ENCODE data around the gene PCSK9. TPM values are rescaled to one million over a fixed set of nuclear protein-coding genes. Genes with fewer than 3 reads are reported as not detected.
"Not testable (repeated sequence)": the region's sequence is repeated elsewhere in the genome, so short reads cannot be mapped to it uniquely, and the experiment has no call there.

Gene PCSK9
- total RNA-seq, 1 donor from 2014 or later = 3.1 TPM

DNA sequence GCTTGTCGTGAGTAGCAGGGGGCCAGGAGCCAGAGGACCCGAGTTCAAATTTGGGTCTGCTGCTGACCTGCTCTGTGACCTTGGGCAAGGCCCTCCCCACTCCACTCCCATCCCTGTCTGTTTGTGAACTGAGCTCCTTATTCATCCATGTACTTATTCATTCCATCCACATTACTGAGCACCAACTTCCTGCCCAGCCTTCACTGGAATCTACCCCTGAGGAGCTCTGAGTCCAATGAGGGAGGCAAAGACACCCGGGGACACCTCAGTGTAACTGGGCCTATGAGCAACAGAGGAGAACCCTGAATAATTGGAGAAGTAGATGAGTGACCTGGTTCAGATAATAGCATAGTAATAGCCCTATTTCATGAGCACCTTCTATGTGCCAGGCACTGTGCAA, 31.7 kb upstream of the PCSK9 start:
- Histone ChIP-seq H3K36me3 (ENCODE audit: control insufficient read depth in 3 of 3, insufficient read depth in 3 of 3, low read length in 3 of 3) (no peaks in the 10 kb centered on the region), H3K9ac (ENCODE audit: low read depth in 1 of 3, low read length in 3 of 3) (no peak overlapping the region), H3K4me3 (ENCODE audit: low read length in 3 of 3) (no peak overlapping the region), H3K4me1 (ENCODE audit: control insufficient read depth in 3 of 3, insufficient read depth in 3 of 3, low read length in 3 of 3) (peaks cover 1 to 4% (median 2%) of the 10 kb centered on the region in 3 donors), H3K27me3 (ENCODE audit: control insufficient read depth in 3 of 3, insufficient read depth in 3 of 3, low read length in 3 of 3) (no peaks in the 10 kb centered on the region), H3K9me3 (ENCODE audit: control insufficient read depth in 3 of 3, low read length in 3 of 3) (no peaks in the 10 kb centered on the region), H3K27ac (ENCODE audit: low read depth, low read length) (no peak overlapping the region)

DNA sequence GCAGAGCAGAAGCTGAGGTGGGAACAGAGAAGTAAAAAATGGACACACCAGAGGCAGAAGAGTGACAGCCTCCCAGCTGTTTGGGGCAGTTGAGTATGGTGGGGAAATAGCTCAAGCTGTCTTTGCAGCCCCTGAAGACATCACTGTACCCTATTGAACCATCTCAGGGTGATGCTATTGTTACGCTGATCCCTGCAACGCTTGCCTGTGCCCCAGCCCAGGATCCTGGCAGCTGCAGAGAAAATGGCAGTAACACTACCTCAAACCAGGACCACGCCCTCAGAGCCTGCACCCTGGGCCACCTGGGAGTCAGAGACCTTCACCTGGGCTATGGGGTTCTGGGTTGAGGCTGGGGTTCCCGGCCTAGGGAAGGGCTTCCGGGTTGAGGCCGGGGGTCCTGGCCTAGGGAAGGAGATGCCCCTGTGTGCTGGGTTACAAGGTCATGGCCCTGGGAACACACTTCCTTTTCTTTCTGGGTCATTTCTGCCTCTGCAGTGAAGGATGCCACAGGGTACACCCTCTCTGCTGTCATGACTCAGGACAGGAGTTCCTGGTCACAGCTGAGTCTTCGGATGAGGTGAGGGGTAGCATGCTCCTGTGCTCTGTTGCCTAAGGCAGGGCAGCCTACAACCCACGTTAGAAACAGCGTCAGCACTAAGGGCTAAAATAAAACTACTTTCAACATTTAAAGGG, 29.0 kb upstream of the PCSK9 start:
- H3K4me3 ChIP-seq (ENCODE audit: low read length in 3 of 3) = no peak overlapping the region
- no peak overlapping the region for H3K9ac ChIP-seq (ENCODE audit: low read depth in 1 of 3, low read length in 3 of 3)
- no peaks in the 10 kb centered on the region for H3K36me3 ChIP-seq (ENCODE audit: control insufficient read depth in 3 of 3, insufficient read depth in 3 of 3, low read length in 3 of 3)
- H3K9me3 ChIP-seq (ENCODE audit: control insufficient read depth in 3 of 3, low read length in 3 of 3) = no peaks in the 10 kb centered on the region
- H3K4me1 ChIP-seq (ENCODE audit: control insufficient read depth in 3 of 3, insufficient read depth in 3 of 3, low read length in 3 of 3) = peaks cover 5 to 12% (median 11%) of the 10 kb centered on the region in 3 donors
- H3K27me3 ChIP-seq (ENCODE audit: control insufficient read depth in 3 of 3, insufficient read depth in 3 of 3, low read length in 3 of 3) = peaks cover 4 to 10% (median 6%) of the 10 kb centered on the region in 3 donors
- H3K27ac ChIP-seq (ENCODE audit: low read depth, low read length) = no peak overlapping the region

DNA sequence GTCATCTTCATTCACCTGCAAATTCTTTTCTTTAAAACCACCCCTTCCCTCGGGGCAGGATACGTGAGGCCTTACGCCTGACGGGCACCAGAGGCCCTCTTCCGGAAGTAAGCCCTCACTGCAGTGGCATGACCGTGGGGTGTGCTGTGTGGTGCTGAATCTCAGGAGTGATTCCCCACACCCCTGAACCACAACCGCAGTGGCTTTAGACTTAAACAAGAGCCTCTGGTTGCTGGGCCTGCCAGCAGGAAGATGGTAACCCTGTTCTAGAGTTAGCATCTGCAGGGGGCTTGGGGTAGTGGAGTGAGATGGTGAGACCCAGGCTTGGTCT, 28.5 kb upstream of the PCSK9 start:
- H3K36me3 ChIP-seq (ENCODE audit: control insufficient read depth in 3 of 3, insufficient read depth in 3 of 3, low read length in 3 of 3) = no peaks in the 10 kb centered on the region
- no peak overlapping the region for H3K4me3 ChIP-seq (ENCODE audit: low read length in 3 of 3)
- H3K27me3 ChIP-seq (ENCODE audit: control insufficient read depth in 3 of 3, insufficient read depth in 3 of 3, low read length in 3 of 3) = peaks cover 4 to 14% (median 6%) of the 10 kb centered on the region in 3 donors
- H3K4me1 ChIP-seq (ENCODE audit: control insufficient read depth in 3 of 3, insufficient read depth in 3 of 3, low read length in 3 of 3) = peaks cover 5 to 17% (median 12%) of the 10 kb centered on the region in 3 donors
- no peaks in the 10 kb centered on the region for H3K9me3 ChIP-seq (ENCODE audit: control insufficient read depth in 3 of 3, low read length in 3 of 3)
- no peak overlapping the region for H3K9ac ChIP-seq (ENCODE audit: low read depth in 1 of 3, low read length in 3 of 3)
- no peak overlapping the region for H3K27ac ChIP-seq (ENCODE audit: low read depth, low read length)

DNA sequence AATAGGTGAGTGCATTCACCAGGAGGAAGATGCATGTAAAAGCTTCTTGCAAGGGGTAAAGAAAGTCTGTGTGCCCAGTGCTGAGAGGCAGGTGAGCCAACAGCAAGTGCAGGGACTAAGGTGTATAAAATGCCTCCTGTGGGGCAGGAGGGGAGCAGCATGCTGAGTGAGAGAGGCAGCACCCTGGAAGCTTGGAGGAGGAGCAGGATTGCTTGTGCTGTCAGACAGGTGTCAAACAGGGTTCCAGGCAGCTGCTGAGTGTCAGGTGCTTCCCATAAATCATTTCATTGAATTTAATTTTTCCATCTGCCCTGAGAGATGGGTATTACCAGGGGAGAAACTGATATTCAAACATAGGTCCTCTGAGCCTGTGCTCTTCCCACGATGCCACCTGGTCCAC, 26.7 kb upstream of the PCSK9 start:
- no peak overlapping the region for H3K9ac ChIP-seq (ENCODE audit: low read depth in 1 of 3, low read length in 3 of 3)
- H3K9me3 ChIP-seq (ENCODE audit: control insufficient read depth in 3 of 3, low read length in 3 of 3) = no peaks in the 10 kb centered on the region
- H3K4me3 ChIP-seq (ENCODE audit: low read length in 3 of 3) = no peak overlapping the region
- no peaks in the 10 kb centered on the region for H3K36me3 ChIP-seq (ENCODE audit: control insufficient read depth in 3 of 3, insufficient read depth in 3 of 3, low read length in 3 of 3)
- H3K27ac ChIP-seq (ENCODE audit: low read depth, low read length) = no peak overlapping the region
- H3K4me1 ChIP-seq (ENCODE audit: control insufficient read depth in 3 of 3, insufficient read depth in 3 of 3, low read length in 3 of 3) = peaks cover 5 to 19% (median 12%) of the 10 kb centered on the region in 3 donors
- peaks cover 4 to 14% (median 6%) of the 10 kb centered on the region in 3 donors for H3K27me3 ChIP-seq (ENCODE audit: control insufficient read depth in 3 of 3, insufficient read depth in 3 of 3, low read length in 3 of 3)

DNA sequence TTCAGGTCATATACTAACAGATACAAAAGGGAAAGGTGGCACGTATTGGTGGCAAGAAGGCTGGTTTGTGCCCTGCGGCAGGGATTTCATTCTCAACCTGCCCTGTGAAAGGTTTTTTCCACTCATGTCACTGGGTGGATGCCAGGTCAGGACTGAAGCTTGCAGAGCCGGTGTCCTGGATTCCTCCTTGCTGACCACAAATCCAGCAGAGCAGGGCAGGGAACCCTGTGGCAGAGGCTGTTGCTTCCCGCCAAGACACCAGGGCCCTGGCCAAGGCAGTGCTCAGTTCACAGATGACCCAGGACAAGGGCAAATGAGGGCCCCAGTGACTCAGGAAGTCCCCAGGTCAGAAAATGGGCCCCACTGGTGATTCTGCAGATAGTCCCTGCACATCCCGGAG, 24.2 kb upstream of the PCSK9 start:
- H3K9me3 ChIP-seq (ENCODE audit: control insufficient read depth in 3 of 3, low read length in 3 of 3) = no peaks in the 10 kb centered on the region
- H3K4me3 ChIP-seq (ENCODE audit: low read length in 3 of 3) = no peak overlapping the region
- no peak overlapping the region for H3K27ac ChIP-seq (ENCODE audit: low read depth, low read length)
- peaks cover 5 to 19% (median 12%) of the 10 kb centered on the region in 3 donors for H3K4me1 ChIP-seq (ENCODE audit: control insufficient read depth in 3 of 3, insufficient read depth in 3 of 3, low read length in 3 of 3)
- no peaks in the 10 kb centered on the region for H3K36me3 ChIP-seq (ENCODE audit: control insufficient read depth in 3 of 3, insufficient read depth in 3 of 3, low read length in 3 of 3)
- peaks cover 4 to 17% (median 11%) of the 10 kb centered on the region in 3 donors for H3K27me3 ChIP-seq (ENCODE audit: control insufficient read depth in 3 of 3, insufficient read depth in 3 of 3, low read length in 3 of 3)
- no peak overlapping the region for H3K9ac ChIP-seq (ENCODE audit: low read depth in 1 of 3, low read length in 3 of 3)

DNA sequence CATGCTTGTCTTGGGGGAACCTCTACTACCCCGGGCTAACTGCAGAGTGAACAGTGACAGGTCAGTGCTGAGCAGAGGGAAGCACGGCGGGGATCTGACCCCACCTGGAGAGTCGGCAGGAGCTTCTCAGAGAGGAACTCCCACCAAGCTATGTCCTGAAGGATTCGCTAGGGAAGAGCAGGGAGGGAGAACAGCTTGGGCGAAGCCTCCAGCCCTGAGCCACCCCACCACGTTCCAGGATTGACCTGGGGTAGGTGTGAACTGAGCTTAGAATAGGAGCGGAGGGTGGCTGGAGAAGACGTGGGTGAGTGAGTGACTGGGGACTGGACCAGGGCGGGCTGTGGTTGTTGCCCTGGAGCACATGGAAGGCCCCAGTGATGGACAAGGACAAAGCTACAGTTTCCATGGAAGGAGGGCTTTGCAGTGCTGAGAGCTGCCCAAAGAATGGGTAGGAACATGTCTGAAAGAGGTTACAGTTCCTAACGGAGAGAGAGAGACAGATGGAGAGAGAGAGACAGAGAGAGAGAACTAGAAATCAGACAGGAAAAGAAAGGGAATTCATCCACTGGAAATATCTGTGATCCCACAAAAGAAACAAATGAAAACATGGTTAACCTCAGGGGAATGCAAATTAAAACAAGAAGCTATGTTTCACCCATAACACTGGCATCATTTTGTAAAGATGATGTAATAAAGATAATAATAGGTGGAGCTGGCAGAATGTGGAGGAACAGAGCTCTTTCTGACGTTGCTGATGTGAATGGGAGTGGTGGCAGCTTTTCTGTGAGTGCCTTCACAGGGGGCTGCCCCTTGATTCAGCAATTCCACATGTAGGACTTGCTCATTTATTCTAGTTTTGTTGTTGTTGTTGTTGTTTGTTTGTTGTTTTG, 23.4 kb upstream of the PCSK9 start:
- Histone ChIP-seq H3K27me3 (ENCODE audit: control insufficient read depth in 3 of 3, insufficient read depth in 3 of 3, low read length in 3 of 3) (peaks cover 4 to 17% (median 14%) of the 10 kb centered on the region in 3 donors), H3K4me1 (ENCODE audit: control insufficient read depth in 3 of 3, insufficient read depth in 3 of 3, low read length in 3 of 3) (peaks cover 5 to 19% (median 12%) of the 10 kb centered on the region in 3 donors), H3K27ac (ENCODE audit: low read depth, low read length) (no peak overlapping the region), H3K4me3 (ENCODE audit: low read length in 3 of 3) (no peak overlapping the region), H3K9me3 (ENCODE audit: control insufficient read depth in 3 of 3, low read length in 3 of 3) (no peaks in the 10 kb centered on the region), H3K9ac (ENCODE audit: low read depth in 1 of 3, low read length in 3 of 3) (no peak overlapping the region), H3K36me3 (ENCODE audit: control insufficient read depth in 3 of 3, insufficient read depth in 3 of 3, low read length in 3 of 3) (no peaks in the 10 kb centered on the region)

DNA sequence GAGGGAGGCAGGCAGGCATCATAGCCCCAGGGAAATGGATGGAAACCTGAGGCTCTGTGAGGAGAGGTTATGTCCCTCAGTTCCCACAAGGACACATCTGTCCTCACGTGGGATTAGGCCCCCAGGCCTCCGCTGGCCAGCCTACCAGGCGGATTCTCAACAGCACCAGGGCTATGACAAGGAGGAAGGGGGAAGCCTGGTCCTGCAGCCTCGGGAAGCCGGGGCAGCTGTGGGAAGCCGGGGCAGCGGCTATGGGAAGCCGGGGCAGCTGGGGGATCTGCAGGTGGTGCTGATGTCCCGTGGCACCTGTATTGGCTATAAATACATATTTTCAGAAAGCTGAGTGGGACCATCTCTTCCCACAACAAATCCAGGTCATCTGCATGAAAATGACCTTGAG, 21.0 kb upstream of the PCSK9 start:
- Histone ChIP-seq H3K36me3 (ENCODE audit: control insufficient read depth in 3 of 3, insufficient read depth in 3 of 3, low read length in 3 of 3) (no peaks in the 10 kb centered on the region), H3K27me3 (ENCODE audit: control insufficient read depth in 3 of 3, insufficient read depth in 3 of 3, low read length in 3 of 3) (peaks cover 4 to 16% (median 14%) of the 10 kb centered on the region in 3 donors), H3K4me3 (ENCODE audit: low read length in 3 of 3) (no peak overlapping the region), H3K27ac (ENCODE audit: low read depth, low read length) (no peak overlapping the region), H3K9me3 (ENCODE audit: control insufficient read depth in 3 of 3, low read length in 3 of 3) (no peaks in the 10 kb centered on the region), H3K4me1 (ENCODE audit: control insufficient read depth in 3 of 3, insufficient read depth in 3 of 3, low read length in 3 of 3) (peaks cover 0 to 14% (median 9%) of the 10 kb centered on the region in 3 donors), H3K9ac (ENCODE audit: low read depth in 1 of 3, low read length in 3 of 3) (no peak overlapping the region)

DNA sequence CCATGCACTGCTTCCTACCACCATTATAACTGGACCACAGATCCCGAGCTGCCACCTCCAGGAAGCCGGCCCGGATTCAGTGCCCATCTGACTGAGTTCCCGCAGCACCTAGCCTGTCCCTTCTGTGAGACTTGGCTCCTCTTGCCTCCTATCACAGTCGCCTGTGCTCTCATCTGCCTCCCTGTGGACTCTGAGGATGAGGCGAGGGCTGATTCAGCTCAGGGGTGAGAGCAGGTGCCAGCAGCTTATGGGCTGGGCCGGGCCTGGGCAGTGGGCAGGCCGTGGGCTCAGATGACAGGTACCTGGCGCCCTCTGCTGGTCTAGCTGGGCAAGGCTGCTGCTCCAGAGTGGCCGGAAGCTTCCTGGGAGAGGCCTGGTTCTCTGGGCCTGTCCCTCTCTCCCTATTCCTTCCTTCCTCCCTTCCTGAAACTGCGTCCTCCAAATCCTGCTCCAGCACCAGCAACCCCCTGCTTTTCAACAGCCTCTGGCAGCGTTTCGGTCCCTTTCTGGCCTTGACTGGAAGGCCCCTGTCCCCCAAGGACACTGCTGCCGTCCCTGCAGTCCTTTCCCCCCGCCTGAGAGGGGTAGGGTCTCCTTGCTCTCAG, 17.3 kb upstream of the PCSK9 start:
- Histone ChIP-seq H3K4me1 (ENCODE audit: control insufficient read depth in 3 of 3, insufficient read depth in 3 of 3, low read length in 3 of 3) (no peaks in the 10 kb centered on the region), H3K36me3 (ENCODE audit: control insufficient read depth in 3 of 3, insufficient read depth in 3 of 3, low read length in 3 of 3) (no peaks in the 10 kb centered on the region), H3K9me3 (ENCODE audit: control insufficient read depth in 3 of 3, low read length in 3 of 3) (no peaks in the 10 kb centered on the region), H3K9ac (ENCODE audit: low read depth in 1 of 3, low read length in 3 of 3) (peak overlapping the region in 1 of 3 donors; percentile 40), H3K27me3 (ENCODE audit: control insufficient read depth in 3 of 3, insufficient read depth in 3 of 3, low read length in 3 of 3) (peaks cover 0 to 8% (median 3%) of the 10 kb centered on the region in 3 donors), H3K4me3 (ENCODE audit: low read length in 3 of 3) (no peak overlapping the region), H3K27ac (ENCODE audit: low read depth, low read length) (no peak overlapping the region)

DNA sequence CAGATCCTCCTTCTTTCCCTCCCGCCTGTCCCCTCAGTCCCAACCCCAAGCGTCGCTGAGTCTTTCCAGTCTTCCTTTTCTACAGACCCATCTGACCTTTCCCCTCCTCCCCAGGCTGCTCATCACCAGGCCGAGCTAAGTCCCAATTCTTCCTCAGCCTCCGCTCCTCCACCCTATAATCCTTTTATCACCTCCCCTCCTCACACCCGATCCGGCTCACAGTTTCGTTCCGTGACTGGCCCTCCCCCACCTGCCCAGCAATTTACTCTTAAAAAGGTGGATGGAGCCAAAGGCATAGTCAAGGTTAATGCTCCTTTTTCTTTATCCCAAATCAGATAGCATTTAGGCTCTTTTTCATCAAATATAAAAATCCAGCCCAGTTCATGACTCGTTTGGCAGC, 15.2 kb upstream of the PCSK9 start:
- H3K27ac ChIP-seq (ENCODE audit: low read depth, low read length); H3K36me3 ChIP-seq (ENCODE audit: control insufficient read depth in 3 of 3, insufficient read depth in 3 of 3, low read length in 3 of 3); H3K27me3 ChIP-seq (ENCODE audit: control insufficient read depth in 3 of 3, insufficient read depth in 3 of 3, low read length in 3 of 3); H3K4me1 ChIP-seq (ENCODE audit: control insufficient read depth in 3 of 3, insufficient read depth in 3 of 3, low read length in 3 of 3); H3K9ac ChIP-seq (ENCODE audit: low read depth in 1 of 3, low read length in 3 of 3); H3K4me3 ChIP-seq (ENCODE audit: low read length in 3 of 3); H3K9me3 ChIP-seq (ENCODE audit: control insufficient read depth in 3 of 3, low read length in 3 of 3): not testable (repeated sequence)

DNA sequence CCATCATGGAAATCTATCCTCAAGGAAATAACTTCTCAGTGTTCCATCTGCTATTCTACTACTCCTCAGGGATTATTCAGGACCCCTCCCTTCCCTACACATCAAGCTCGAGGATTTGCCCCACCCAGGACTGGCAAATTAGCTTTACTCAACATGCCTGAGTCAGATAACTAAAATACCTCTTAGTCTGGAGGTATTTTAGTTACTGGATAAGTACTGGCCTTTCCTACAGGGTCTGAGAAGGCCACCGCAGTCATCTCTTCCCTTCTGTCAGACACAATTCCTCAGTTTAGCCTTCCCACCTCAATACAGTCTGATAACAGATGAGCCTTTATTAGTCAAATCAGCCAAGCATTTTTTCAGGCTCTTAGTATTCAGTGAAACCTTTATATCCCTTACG, 12.7 kb upstream of the PCSK9 start:
- H3K9me3 ChIP-seq (ENCODE audit: control insufficient read depth in 3 of 3, low read length in 3 of 3); H3K4me1 ChIP-seq (ENCODE audit: control insufficient read depth in 3 of 3, insufficient read depth in 3 of 3, low read length in 3 of 3); H3K9ac ChIP-seq (ENCODE audit: low read depth in 1 of 3, low read length in 3 of 3); H3K4me3 ChIP-seq (ENCODE audit: low read length in 3 of 3); H3K27me3 ChIP-seq (ENCODE audit: control insufficient read depth in 3 of 3, insufficient read depth in 3 of 3, low read length in 3 of 3); H3K36me3 ChIP-seq (ENCODE audit: control insufficient read depth in 3 of 3, insufficient read depth in 3 of 3, low read length in 3 of 3); H3K27ac ChIP-seq (ENCODE audit: low read depth, low read length): not testable (repeated sequence)

Data from skeletal muscle tissue (tissue), 4 donors.